Measurements from ENCODE around the gene SLC39A1.
A peak's percentile ranks its signal among the peaks of the same experiment; 100 is the strongest.

Gene SLC39A1

GRCh38 chr1:153968972-153969371, 5.6 kb upstream of the SLC39A1 start:
- TF ChIP-seq HDGF (IDR thresholded peaks at IDR 0.05; ENCODE audit: borderline replicate concordance) = no peak
- DNase-seq (ENCODE audit: extremely low spot score) = no peak
- ChIA-PET CTCF (interaction anchor here (2.5 kb wide), 1 partner anchor 18 kb away, joined by 14 read pairs; the partner anchor contains the start of gene RAB13), POLR2A (interaction anchor here (2.7 to 4.8 kb wide), 6 partner anchors 8 to 47 kb away, joined by 14 to 165 read pairs (median 58); partner anchors contain the start of genes CRTC2, GATAD2B, JTB and RAB13)

DNA sequence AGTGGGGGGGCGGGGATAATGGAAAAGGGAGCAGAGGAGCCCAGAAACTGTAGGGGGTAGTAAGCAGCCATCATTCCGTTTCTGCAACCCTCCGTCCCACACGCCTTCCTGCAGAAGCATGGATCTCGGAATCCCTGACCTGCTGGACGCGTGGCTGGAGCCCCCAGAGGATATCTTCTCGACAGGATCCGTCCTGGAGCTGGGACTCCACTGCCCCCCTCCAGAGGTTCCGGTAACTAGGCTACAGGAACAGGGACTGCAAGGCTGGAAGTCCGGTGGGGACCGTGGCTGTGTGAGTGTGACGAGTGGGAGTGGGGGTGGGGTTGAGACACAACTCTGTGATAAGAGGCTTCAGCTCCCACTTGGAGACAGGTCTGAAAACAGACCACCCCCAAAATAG, 5.1 kb upstream of the SLC39A1 start:
- CTCF ChIA-PET = interaction anchor here (0.6 to 2.5 kb wide), 5 partner anchors 9 to 358 kb away, joined by 3 to 14 read pairs (median 3); partner anchors contain the start of genes CRTC2, JTB and RAB13
- TF ChIP-seq NFRKB (IDR thresholded peaks at IDR 0.05) (no peak), ARNT (IDR thresholded peaks at IDR 0.05) (no peak), FOXM1 (IDR thresholded peaks at IDR 0.05; ENCODE audit: borderline replicate concordance) (no peak), FOXA1 (IDR thresholded peaks at IDR 0.05) (no peak), HDGF (IDR thresholded peaks at IDR 0.05; ENCODE audit: borderline replicate concordance) (no peak), ELF4 (IDR thresholded peaks at IDR 0.05) (no peak)
- POLR2A ChIA-PET = interaction anchor here (1.4 to 4.8 kb wide), 9 partner anchors 8 to 205 kb away, joined by 3 to 165 read pairs (median 45); partner anchors contain the start of genes CRTC2, GATAD2B, JTB and RAB13
- DNase-seq (ENCODE audit: extremely low spot score) = no peak

GRCh38 chr1:153968000-153968363, 4.6 kb upstream of the SLC39A1 start:
- no peak for DNase-seq (ENCODE audit: extremely low spot score)
- ChIA-PET CTCF (interaction anchor here (0.6 to 2.5 kb wide), 6 partner anchors 9 to 358 kb away, joined by 3 to 14 read pairs (median 4); partner anchors contain the start of genes CRTC2, JTB and RAB13), POLR2A (interaction anchor here (1.0 to 4.8 kb wide), 25 partner anchors 9 to 470 kb away, joined by 3 to 165 read pairs (median 5); partner anchors contain the start of genes CHTOP, CRTC2, DENND4B and GATAD2B)
- TF ChIP-seq FOXA1 (IDR thresholded peaks at IDR 0.05) = no peak
- TF ChIP-seq L3MBTL2 (conservative IDR thresholded peaks at IDR 0.05) = no peak
- TF ChIP-seq ELF4 (IDR thresholded peaks at IDR 0.05) = no peak
- no peak for TF ChIP-seq CTBP1 (IDR thresholded peaks at IDR 0.05; ENCODE audit: borderline replicate concordance)
- no peak for TF ChIP-seq LEF1 (IDR thresholded peaks at IDR 0.05; ENCODE audit: borderline replicate concordance)

- ChIA-PET CTCF (interaction anchor here (0.6 to 2.5 kb wide), 6 partner anchors 9 to 170 kb away, joined by 3 to 14 read pairs (median 4); partner anchors contain the start of genes CRTC2, JTB and RAB13), POLR2A (interaction anchor here (0.5 to 4.8 kb wide), 37 partner anchors 10 to 470 kb away, joined by 3 to 165 read pairs (median 4); partner anchors contain the start of genes CHTOP, CRTC2, DENND4B and GATAD2B)
- peak; percentile 91 for DNase-seq (ENCODE audit: extremely low spot score)
- TF ChIP-seq CTBP1 (IDR thresholded peaks at IDR 0.05; ENCODE audit: borderline replicate concordance) = no peak
- TF ChIP-seq FOXK2 (IDR thresholded peaks at IDR 0.05) = no peak; the same call in 1 of the 2 replicates
- TF ChIP-seq ELF4 (IDR thresholded peaks at IDR 0.05) = peak; percentile 38; the same call in 1 of the 2 replicates
- TF ChIP-seq L3MBTL2 (conservative IDR thresholded peaks at IDR 0.05) = peak; percentile 93
- TF ChIP-seq SUZ12 (IDR thresholded peaks at IDR 0.05) = no peak
- no peak for TF ChIP-seq LEF1 (IDR thresholded peaks at IDR 0.05; ENCODE audit: borderline replicate concordance)
- no peak for TF ChIP-seq HDGF (IDR thresholded peaks at IDR 0.05; ENCODE audit: borderline replicate concordance)
- no peak for TF ChIP-seq NFRKB (IDR thresholded peaks at IDR 0.05)
- no peak for TF ChIP-seq ARNT (IDR thresholded peaks at IDR 0.05)
- TF ChIP-seq FOXM1 (IDR thresholded peaks at IDR 0.05; ENCODE audit: borderline replicate concordance) = no peak
- TF ChIP-seq ZNF384 (IDR thresholded peaks at IDR 0.05) = peak; percentile 98
- TF ChIP-seq, protein P1, sequence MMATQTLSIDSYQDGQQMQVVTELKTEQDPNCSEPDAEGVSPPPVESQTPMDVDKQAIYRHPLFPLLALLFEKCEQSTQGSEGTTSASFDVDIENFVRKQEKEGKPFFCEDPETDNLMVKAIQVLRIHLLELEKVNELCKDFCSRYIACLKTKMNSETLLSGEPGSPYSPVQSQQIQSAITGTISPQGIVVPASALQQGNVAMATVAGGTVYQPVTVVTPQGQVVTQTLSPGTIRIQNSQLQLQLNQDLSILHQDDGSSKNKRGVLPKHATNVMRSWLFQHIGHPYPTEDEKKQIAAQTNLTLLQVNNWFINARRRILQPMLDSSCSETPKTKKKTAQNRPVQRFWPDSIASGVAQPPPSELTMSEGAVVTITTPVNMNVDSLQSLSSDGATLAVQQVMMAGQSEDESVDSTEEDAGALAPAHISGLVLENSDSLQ (IDR thresholded peaks at IDR 0.05) = peak; percentile 100
- no peak for TF ChIP-seq FOXA1 (IDR thresholded peaks at IDR 0.05)
- no peak for TF ChIP-seq SP1 (IDR thresholded peaks at IDR 0.05)
Measured at GRCh38 chr1:153967107-153967999, 4.0 kb upstream of the SLC39A1 start, which contains the start of gene CREB3L4. CREB3L4 (plus strand) TSS chr1:153967902; CDS start chr1:153968526, 624 bp downstream.

- ChIA-PET POLR2A (interaction anchor here (0.7 to 4.0 kb wide), 19 partner anchors 8 to 337 kb away, joined by 3 to 65 read pairs (median 6); partner anchors contain the start of genes CHTOP, DENND4B, GATAD2B and JTB), CTCF (interaction anchor here (0.9 to 1.6 kb wide), 3 partner anchors 17 to 42 kb away, joined by 3 to 9 read pairs (median 7); partner anchors contain the start of genes DENND4B and RAB13)
- DNase-seq (ENCODE audit: extremely low spot score) = no peak
- no peak for TF ChIP-seq BHLHE40 (IDR thresholded peaks at IDR 0.05; ENCODE audit: borderline replicate concordance)
- no peak for TF ChIP-seq SUZ12 (IDR thresholded peaks at IDR 0.05)
- no peak for TF ChIP-seq FOXM1 (IDR thresholded peaks at IDR 0.05; ENCODE audit: borderline replicate concordance)
- no peak for TF ChIP-seq ELF4 (IDR thresholded peaks at IDR 0.05)
- no peak for TF ChIP-seq LEF1 (IDR thresholded peaks at IDR 0.05; ENCODE audit: borderline replicate concordance)
Measured at GRCh38 chr1:153963850-153964331, 554 bp upstream of the SLC39A1 start.

- POLR2A ChIA-PET = interaction anchor here (1.0 to 4.0 kb wide), 14 partner anchors 9 to 335 kb away, joined by 3 to 65 read pairs (median 10); partner anchors contain the start of genes DENND4B, GATAD2B, JTB and RAB13
- no peak for DNase-seq (ENCODE audit: extremely low spot score)
- CTCF ChIA-PET = interaction anchor here (0.6 to 1.6 kb wide), 3 partner anchors 16 to 107 kb away, joined by 6 to 9 read pairs (median 7); partner anchors contain the start of genes DENND4B and RAB13
- TF ChIP-seq ELF4 (IDR thresholded peaks at IDR 0.05) (no peak), NFRKB (IDR thresholded peaks at IDR 0.05) (no peak), ARNT (IDR thresholded peaks at IDR 0.05) (no peak), HDGF (IDR thresholded peaks at IDR 0.05; ENCODE audit: borderline replicate concordance) (no peak), TARDBP (IDR thresholded peaks at IDR 0.05) (no peak), L3MBTL2 (conservative IDR thresholded peaks at IDR 0.05) (no peak)
Measured at GRCh38 chr1:153962088-153963029, 978 bp downstream of the SLC39A1 start.

Measured in HEK293T (cell line).